ENCODE results near the gene KNDC1. TPM values are rescaled to one million over a fixed set of nuclear protein-coding genes. Genes with fewer than 3 reads are reported as not detected.
A peak's percentile ranks its signal among the peaks of the same experiment; 100 is the strongest.

Gene KNDC1
- total and polyA plus RNA-seq, 8 donors, result 2.5 to 10.4 (median 4.0) TPM

GRCh38 chr10:133253361-133253955 is 93.4 kb downstream of the KNDC1 start:
- Histone ChIP-seq H3K36me3 (no peaks in the 10 kb centered on the region), H3K4me1 (peaks cover 12 to 18% of the 10 kb centered on the region in 2 donors), H3K27ac (no peak overlapping the region), H3K27me3 (peaks cover 0 to 36% of the 10 kb centered on the region in 2 donors), H3K9me3 (no peaks in the 10 kb centered on the region), H3K4me3 (no peak overlapping the region)
- no peak for ATAC-seq
- no peak for DNase-seq
- no peak for TF ChIP-seq CTCF (IDR thresholded peaks at IDR 0.05)
- intact Hi-C loops (cut with DNase I), result no loop called here

- DNase-seq (no peak), ATAC-seq (no peak)
- peaks cover 0 to 25% of the 10 kb centered on the region in 2 donors for H3K27me3 ChIP-seq
- TF ChIP-seq CTCF (IDR thresholded peaks at IDR 0.05), result no peak
- H3K36me3 ChIP-seq, result no peaks in the 10 kb centered on the region
- intact Hi-C loops (cut with DNase I), result no loop called here
- no peaks in the 10 kb centered on the region for H3K9me3 ChIP-seq
- H3K4me3 ChIP-seq, result no peak overlapping the region
- no peak overlapping the region for H3K27ac ChIP-seq
- H3K4me1 ChIP-seq, result peaks cover 22 to 29% of the 10 kb centered on the region in 2 donors
Observed at GRCh38 chr10:133254421-133255120, 94.6 kb downstream of the KNDC1 start.

GRCh38 chr10:133255323-133255722 is 95.3 kb downstream of the KNDC1 start:
- no peak overlapping the region for H3K4me3 ChIP-seq
- H3K9me3 ChIP-seq, result no peaks in the 10 kb centered on the region
- intact Hi-C loops (cut with DNase I), result no loop called here
- H3K36me3 ChIP-seq, result no peaks in the 10 kb centered on the region
- TF ChIP-seq CTCF (IDR thresholded peaks at IDR 0.05), result no peak
- no peak for DNase-seq
- ATAC-seq, result no peak
- H3K27ac ChIP-seq, result no peak overlapping the region
- peaks cover 25 to 36% of the 10 kb centered on the region in 2 donors for H3K4me1 ChIP-seq
- peaks cover 0 to 21% of the 10 kb centered on the region in 2 donors for H3K27me3 ChIP-seq

- H3K27ac ChIP-seq, result peak overlapping the region; percentile 84 to 93
- ATAC-seq (peak; percentile 58), DNase-seq (peak in 3 of 4 donors; percentile 33 to 95 (median 88))
- no peaks in the 10 kb centered on the region for H3K9me3 ChIP-seq
- H3K36me3 ChIP-seq, result peaks cover 0 to 2% of the 10 kb centered on the region in 2 donors
- H3K4me1 ChIP-seq, result peaks cover 31 to 53% of the 10 kb centered on the region in 2 donors
- peak; percentile 23 to 35 for TF ChIP-seq CTCF (IDR thresholded peaks at IDR 0.05)
- intact Hi-C loops (cut with DNase I), result no loop called here
- H3K27me3 ChIP-seq, result peaks cover 0 to 10% of the 10 kb centered on the region in 2 donors
- H3K4me3 ChIP-seq, result peak overlapping the region in 1 of 2 donors; percentile 1
Observed at GRCh38 chr10:133257489-133258065, 97.6 kb downstream of the KNDC1 start.

Data from left lung (tissue), 10 donors.